GM15510 (cell line): ENCODE data around the gene TMEM184B.

Experiments
- POLR2A ChIP-seq: IDR thresholded peaks from 3 replicates; pipeline ENCODE4 v1.6.1; 2011; ENCODE audit warnings: borderline replicate concordance; ENCODE audit not compliant: insufficient read length; ENCODE audit errors: extremely low read depth

TMEM184B gene

DNA sequence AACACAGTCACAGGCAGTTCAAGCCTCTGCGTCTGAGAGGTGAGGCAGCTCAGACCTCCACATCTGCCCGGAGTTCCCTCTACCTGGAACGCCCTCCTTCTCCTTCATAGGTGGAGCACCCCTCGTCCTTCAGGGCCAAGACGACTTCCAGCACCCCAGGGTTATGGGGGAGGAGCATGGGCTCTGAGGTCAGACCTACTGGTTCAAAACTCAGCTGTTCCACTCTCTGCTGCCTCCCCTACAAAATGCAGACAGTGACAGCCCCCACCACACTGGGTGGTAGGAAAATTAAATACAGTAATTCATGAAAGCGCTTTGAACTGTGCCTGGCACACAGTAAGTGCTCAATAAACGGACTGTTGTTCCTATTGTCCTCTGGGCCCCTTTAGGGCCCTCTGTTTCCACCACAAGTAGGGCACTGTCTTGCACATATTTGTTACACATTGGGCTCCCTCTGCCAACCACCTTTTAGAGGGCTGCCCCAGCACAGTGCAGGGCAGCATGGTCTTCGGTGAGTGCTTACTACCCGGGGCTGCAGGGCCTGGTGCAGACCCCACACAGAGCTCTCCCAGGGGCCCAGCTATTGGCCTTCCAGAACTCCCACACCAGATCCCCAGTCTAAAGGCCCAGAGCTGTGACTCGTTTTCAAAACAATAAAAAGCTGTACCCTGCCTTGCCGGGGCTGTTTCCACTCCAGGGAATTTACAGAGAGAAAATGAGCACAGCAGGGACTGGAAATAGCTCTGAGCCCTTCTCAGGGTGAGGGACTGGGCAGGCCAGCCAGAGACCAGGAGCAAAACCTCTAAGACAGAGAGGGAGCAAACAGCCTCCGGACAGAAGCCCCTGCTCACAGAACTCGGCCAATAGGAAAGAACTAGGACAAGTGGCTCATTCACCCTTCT lies 2.5 kb downstream of the TMEM184B start:
- no peak for TF ChIP-seq POLR2A

DNA sequence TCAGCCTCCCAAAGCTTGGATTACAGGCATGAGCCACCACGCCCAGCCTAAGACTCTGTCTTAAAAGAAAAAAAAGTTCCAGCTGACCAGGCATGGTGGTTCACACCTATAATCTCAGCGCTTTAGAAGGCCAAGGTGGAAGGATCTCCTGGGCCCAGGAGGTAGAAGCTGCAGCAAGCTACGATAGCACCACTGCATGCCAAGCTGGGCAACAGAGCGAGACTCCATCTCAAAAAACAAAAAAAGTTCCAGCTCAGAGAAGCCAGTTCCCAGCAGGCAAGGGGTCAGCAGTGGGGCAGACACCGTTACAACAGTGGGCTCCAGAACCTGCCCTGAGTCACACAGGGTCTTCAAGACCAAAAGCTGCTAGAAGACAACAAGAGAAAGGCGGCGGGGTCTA lies 3.3 kb downstream of the TMEM184B start:
- TF ChIP-seq POLR2A = no peak

DNA sequence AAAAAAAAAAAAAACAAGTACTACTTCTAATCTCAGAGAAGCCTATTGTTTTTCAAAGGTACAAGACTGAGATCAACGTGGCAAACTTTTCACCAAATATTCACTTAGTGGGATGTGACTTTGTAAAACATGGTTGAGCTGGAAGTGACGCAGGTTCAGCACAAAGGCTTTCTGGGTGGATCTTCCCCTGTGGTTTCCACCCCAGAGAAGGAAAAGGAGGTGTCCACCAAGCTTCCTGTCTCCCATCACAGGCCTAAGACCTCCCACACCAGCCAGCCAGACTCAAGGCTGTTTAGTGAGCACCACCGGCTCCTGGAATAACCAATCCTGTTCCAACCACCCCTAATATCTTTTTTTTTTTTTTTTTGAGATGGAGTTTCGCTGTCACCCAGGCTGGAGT lies 5.7 kb downstream of the TMEM184B start:
- TF ChIP-seq POLR2A = no peak

DNA sequence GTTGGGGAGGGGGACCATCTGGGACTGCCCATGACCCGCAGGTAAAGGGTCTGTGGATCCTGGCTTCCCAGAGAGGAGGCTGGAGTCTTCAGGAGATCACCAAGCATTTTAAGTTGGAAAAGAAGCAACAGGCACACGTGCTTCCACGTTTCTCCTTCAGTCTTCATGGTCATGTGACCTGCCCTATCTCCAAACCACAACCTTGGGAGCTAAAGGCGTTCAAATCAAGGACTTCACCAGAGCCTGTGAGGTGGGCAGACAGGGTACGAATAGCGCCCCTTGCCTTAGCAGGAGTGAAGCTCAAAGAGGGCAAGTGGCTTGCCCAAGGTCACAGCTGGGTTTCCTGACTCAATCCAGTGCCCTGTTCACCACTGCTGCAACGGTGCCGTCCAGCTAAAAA lies 6.7 kb downstream of the TMEM184B start:
- TF ChIP-seq POLR2A = no peak

DNA sequence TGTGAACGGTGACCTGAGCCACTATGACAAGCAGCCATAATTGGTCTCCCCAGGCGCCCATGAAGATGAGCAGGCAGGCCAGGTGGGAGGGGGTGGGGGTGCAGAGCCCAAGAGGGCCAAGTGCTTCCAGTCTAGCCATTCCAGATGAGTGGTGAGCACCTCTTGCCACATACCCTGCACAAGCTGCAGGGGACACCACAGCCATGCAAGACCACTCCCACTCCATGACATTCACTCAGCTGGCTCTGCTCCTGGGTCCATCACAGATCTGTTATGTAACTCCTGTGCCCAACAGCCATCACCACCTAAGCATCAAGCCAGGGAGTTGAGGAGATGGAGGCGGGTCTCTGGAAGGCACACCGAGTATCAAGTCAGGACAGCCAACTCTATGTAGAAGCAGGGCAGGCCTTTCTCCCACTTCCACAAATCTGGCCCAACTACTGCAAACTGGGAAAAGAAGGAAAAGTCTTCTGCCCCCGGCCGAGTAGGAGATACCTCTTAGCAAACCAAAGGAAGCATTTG lies 8.4 kb downstream of the TMEM184B start:
- TF ChIP-seq POLR2A = no peak

DNA sequence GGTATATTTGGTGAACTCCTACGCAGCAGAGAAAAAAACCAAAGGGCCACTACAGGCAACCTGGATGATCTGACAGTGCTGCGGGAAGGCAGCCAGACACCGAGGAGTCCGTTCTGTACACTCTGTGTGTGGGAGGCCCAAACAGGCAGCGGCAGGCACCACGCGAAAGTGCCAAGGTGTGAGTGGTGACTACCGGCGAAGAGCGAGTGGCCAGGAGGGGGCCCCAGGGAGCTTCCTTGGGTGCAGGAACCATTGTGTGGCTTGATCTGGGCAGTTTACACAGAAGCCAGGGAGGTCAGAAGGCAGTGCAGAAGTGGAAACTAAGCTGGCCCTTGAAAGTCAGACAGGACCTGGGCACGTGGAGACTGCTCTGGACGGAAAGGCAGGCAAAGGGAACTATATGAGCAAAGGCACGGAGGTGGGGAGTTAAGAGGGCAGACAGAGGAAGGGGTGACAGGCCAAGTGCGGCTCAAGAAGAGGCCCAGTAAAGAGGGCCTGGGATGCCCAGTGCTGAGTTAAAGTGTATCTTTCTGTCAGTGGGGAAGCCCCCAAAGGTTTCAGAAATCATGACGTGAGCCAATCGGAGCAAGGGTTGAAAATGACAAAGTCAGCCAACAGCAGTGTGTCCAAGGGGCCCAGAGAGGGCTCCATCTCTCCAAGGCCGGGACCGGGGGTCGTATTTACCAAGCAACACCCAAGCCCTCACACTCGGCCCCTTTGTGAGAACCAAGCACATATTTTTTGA lies 10.6 kb downstream of the TMEM184B start:
- no peak for TF ChIP-seq POLR2A

DNA sequence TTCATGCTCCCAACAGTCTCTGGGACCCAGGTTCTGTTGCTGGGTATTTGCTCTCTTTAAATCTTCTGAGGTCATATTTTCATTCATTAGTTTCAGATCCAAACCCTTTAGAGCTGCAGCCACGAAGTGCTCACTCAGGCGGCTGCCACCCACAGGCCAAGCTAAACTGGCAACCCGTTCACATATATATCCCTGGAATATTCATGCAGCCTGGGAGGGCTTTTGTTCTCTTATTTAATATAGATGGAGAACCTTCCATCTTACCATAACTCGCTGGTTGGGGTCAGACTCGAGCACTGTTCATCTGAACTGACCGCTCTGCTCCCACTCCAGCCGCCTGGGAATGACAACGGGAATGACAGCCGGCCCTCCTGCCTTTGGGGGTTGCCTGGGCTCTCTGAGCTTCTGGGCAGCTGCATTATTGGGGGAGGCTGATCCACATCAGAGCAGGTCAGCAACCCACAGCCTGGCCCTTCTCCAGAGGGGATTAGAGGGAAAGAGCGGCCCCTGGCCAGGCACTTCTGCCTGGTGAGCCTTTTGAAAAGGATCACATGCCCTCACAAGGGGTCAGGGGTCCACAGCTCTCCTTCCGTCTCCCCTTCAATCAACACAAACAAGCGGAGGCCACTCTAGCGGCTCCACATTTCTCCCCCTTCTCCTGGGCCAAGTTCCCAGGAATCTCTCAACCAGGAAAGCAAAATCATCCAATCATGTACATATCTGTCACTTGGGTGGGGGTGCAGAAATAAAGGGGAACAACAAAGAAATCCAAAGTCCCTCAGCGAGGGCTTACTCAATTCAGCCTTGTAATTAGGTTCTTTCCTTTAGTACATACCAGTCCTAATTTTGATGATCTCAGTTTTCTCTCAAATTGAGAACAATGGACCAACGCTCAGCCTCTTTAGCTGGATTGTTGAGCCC lies 11.8 kb downstream of the TMEM184B start:
- TF ChIP-seq POLR2A = no peak

DNA sequence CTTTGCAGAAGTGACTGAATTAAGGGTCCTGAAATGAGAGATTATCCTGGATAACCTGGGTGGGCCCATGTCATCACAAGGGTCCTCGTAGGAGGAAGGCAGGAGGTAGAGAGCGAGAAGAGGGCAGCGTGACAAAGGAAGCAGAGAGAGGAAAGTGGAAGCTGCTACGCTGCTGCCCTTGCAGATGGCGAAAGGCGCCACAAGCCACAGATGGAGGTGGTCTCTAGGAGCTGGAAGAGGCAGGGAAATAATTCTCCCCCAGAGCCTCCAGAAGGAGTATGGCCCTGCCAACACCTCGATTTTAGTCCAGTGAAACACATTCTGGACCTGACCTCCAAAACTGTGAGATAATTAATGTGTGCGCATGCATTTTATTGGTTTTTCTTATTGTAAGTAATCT lies 13.4 kb downstream of the TMEM184B start:
- TF ChIP-seq POLR2A = no peak

DNA sequence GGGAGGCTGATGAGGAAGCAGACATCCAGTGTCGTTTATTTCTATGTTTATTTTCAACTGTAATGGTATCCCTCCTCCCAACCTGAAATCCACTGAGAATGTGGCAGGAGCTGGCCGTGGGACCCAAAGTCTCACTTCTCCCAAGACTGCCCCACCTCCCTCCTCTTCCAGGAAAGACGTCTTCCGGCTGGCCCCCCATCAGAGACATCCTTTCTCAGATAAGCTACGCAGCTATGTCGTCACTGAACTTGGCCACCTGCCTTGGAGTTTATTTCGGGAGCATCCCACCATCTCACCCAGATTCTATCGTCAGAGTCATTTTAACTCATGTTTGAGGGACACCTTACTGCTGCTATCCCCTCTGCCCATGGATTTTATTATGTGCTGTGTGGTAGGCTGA lies 13.9 kb downstream of the TMEM184B start:
- TF ChIP-seq POLR2A = no peak

DNA sequence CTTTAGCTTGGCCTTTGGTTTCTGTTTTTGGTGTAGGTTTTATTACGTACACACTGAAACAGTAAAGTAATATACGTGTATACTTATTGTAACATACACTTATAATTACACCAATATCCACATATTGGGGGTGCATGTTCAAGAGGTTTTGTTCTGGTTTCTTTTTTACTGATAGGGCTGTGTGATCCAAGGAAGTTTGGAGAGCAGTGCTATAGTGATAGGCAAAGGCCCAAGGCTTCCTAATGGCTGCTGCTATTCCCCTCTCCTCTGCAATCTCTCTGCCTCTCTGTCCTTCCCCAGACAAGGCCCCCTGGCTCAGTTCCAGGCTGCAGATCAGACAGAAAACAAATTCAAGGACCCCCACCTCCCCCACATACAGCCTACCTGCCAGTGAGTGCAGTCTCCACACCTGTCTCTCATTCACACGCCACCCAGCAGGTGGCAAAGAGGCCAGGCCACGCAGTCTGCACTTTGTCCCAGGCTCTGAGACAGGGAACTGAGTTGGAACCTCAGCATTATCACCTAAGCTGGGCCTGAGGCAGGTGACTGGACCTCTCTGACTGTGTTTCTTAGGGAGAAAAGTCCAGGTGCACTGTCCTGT lies 15.1 kb downstream of the TMEM184B start:
- TF ChIP-seq POLR2A = no peak

DNA sequence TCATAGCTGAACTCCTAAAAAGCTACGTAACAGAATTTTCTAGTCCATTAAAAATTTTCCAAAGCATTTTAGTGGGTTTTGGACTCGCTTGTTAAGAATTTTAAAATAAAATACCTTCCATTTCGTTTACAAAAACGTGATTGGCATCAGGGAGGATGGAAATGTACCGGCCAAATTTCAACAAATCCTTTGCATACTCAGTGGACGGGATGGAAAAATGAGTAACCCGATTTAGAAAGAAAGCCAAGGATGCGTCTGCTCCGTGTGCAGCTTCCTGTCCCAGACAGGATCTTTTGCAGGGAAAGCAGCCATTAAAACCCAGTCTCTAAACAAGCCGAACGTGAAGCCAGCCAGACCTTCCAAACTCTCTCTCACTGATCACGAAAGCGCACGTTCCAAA lies 15.6 kb downstream of the TMEM184B start:
- TF ChIP-seq POLR2A = no peak

DNA sequence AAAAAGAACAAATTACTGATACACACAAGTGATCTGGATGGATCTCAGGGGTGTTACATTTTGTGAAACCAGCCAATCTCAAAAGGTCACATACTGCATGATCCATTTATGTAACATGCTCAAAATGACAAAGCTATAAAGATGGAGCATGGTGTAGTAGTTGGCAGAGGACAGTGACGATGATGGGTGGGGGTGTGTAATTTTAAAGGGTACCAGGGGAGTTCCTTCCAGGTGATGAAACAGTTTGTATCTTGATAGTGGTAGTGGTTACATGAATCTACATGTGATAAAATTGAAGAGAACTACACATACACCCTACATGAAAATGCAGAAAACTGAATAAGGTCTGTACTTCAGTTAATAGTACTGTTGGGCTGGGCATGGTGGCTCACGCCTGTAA lies 17.1 kb downstream of the TMEM184B start:
- no peak for TF ChIP-seq POLR2A

DNA sequence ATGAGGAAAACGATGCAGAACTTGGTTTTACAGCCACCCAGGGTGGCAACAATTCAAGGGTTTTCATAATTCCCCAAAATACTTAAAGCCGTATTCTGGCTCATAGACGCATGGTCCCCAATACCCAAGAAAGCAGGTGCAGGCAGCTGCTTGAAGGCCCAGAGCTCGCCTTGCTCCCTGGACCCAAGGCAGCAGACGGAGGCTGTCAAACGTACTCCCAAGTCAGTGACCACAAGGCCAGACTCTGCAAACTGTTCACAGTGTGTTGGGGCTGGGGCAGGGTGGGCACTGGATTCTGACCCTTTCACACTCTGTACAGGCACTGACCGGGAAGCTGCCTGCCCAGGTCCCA lies 21.5 kb downstream of the TMEM184B start:
- TF ChIP-seq POLR2A = no peak

DNA sequence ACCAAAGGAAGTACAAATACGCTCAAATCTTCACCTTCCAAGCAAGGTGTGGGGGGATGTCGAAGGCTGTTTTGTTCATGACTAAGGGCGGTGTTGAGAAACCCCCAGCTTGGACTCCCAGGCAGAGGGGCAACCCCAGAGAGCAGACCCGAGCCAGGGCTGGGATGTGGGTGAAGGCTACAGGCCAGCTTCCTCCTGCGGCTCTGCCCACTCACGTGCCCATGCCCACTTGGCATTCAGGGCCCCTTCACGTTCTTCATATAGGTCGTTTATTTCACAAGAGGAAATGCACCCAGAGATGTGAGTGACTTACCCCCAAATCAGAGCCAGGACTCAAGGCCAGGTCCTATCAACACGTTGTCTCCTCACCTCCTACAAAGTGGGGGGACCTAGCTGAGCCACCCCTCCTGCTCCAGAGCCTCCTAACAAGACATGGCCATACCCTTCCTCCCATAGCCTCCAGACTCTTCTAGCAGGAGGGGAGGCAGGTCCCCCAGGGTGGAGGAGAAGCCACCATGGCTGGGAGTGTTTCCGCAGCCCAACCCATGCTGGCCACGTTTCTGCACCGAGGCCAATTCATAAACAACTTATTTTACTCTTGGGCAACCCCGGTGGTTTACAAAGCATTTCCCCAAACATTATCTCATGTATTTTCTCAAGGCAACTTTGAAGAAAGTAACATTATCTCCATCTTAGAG lies 22.0 kb downstream of the TMEM184B start:
- no peak for TF ChIP-seq POLR2A
